ENCODE measurements around the gene MARK2. TPM values are rescaled to one million over a fixed set of nuclear protein-coding genes. Genes with fewer than 3 reads are reported as not detected.

The MARK2 gene
- total and polyA plus RNA-seq, 10 of the 15 experiments (the other 5 are each of a cell fraction or from before 2014, with no cell fraction given), result 0.19 to 29.5 (median 13.2) TPM

DNA sequence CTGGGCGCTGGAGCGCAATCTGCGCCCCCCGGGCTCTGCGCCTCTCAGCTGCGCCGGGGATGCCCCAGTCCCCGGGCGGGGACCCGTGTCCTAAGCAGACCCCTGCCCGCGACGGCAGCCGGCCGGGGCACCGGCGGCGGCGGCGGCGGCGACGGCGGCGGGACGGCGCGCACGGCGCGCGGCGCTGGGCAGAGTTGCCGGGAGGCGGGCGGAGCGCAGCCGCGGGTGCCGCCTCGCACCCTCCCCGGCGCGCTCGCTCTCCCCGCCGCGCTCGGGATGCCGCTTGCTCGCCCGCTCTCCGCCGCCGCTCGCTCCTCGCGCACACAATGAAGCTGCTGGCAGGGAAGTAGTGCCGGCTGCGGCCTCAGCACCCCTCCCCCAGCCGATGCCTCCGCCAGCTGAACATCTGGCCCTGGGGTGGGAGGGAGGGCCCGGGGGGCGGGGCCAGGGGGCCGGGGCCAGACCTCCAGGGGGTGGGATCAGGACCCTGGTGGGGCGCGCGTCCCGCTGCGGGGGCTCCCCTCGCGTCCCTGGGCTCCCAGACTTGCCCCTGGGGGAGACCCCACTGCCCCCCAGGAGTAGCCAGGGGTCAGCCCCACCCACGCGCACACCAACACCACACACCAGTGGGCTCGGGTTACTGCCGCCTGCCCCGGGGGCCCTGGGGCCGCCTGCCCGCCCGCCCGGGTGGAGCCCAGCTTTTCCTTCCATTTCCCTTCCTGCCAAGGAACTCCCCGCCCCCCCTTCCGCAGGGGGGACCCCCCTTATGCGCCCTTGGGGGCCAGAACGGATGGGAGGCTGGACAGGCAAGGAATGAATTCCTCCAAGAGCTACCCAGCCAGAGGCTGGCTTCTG lies 78.2 kb downstream of the MARK2 start, which contains the start of gene RCOR2:
Gene RCOR2 (minus strand): TSS at position 328 of the 855 bp plus-strand sequence. CDS start 708 bp downstream, outside the sequence.
- Histone ChIP-seq H3K27me3 (replicated peaks in 1 of 2; ENCODE audit: control insufficient read depth in 2 of 2, insufficient read depth in 2 of 2, low read length in 1 of 2) (peaks cover 0 to 3% of the 10 kb centered on the region in 2 experiments; a peak in 3 of 4 replicates), H3K36me3 (ENCODE audit: control insufficient read depth in 2 of 2, insufficient read depth in 2 of 2, low read length in 1 of 2) (no peaks in the 10 kb centered on the region), H4K20me1 (ENCODE audit: control insufficient read depth, insufficient read depth) (no peaks in the 10 kb centered on the region), H2AFZ (ENCODE audit: control insufficient read depth, low read depth, low read length) (peak within 1 kb of the TSS; percentile 69), H3K79me2 (ENCODE audit: control insufficient read depth, insufficient read depth, low read length) (no peaks in the 10 kb centered on the region), H3K27ac (ENCODE audit: control insufficient read depth, insufficient read depth) (no peak within 1 kb of the TSS), H3K9me3 (replicated peaks; ENCODE audit: control insufficient read depth, insufficient read depth, low read length) (no peaks in the 10 kb centered on the region), H3K4me3 (peak within 1 kb of the TSS; percentile 59), H3K9ac (ENCODE audit: control insufficient read depth, insufficient read depth, low read length) (0 out of 2 replicates have a peak within 1 kb of the TSS, but pooled peaks have one; percentile 35), H3K4me2 (ENCODE audit: control insufficient read depth, insufficient read depth) (peak within 1 kb of the TSS; percentile 93), H3K4me1 (ENCODE audit: control insufficient read depth, insufficient read depth, low read length) (peaks cover 10% of the 10 kb centered on the region)
- BruUV-seq (replicated peaks), result no TSS peak
- ChIA-PET CTCF (interaction anchor here (0.6 to 3.1 kb wide), 7 partner anchors 11 to 1947 kb away, joined by 3 to 17 read pairs (median 4); no protein-coding TSS in a partner anchor), POLR2A (interaction anchor here (1.1 to 1.5 kb wide), 2 partner anchors 28 to 79 kb away, joined by 4 read pairs; no protein-coding TSS in a partner anchor), SMC1A (ENCODE audit: uncharacterized antibody, unreplicated experiment) (interaction anchor here (0.8 to 1.5 kb wide), 3 partner anchors 29 to 79 kb away, joined by 3 to 4 read pairs (median 3); partner anchors contain the start of gene MARK2), RAD21 (ENCODE audit: unreplicated experiment) (interaction anchor here (0.9 to 1.0 kb wide), 2 partner anchors 44 to 78 kb away, joined by 3 read pairs; partner anchors contain the start of gene MARK2)
- 4% methylated on average over 13 of the region's 85 CpGs for WGBS (ENCODE audit: insufficient coverage, insufficient replicate concordance, low lambda C conversion rate, missing lambda C conversion rate)
- DNase-seq (ENCODE audit: low read depth, low spot score) (no peak), ATAC-seq (peak; percentile 53), FAIRE-seq (no peak)
- no peak for TF ChIP-seq JUNB (IDR thresholded peaks at IDR 0.05)
- TF ChIP-seq TCF12 (IDR thresholded peaks at IDR 0.05; ENCODE audit: low read depth, low read length), result peak; percentile 77; the same call in 1 of the 2 replicates
- TF ChIP-seq ZNF24 (IDR thresholded peaks at IDR 0.05), result 0 out of 2 replicates have a peak, but pooled peaks have one; percentile 14
- TF ChIP-seq NR2F1 (conservative IDR thresholded peaks at IDR 0.05), result 0 out of 2 replicates have a peak, but pooled peaks have one; percentile 4
- no peak for TF ChIP-seq ZNF384 (IDR thresholded peaks at IDR 0.05; ENCODE audit: borderline replicate concordance, low read depth, low read length)
- TF ChIP-seq IKZF1 (conservative IDR thresholded peaks at IDR 0.05), result peak; percentile 51; the same call in 1 of the 2 replicates
- TF ChIP-seq RAD51 (IDR thresholded peaks at IDR 0.05), result no peak
- peak; percentile 79; the same call in 1 of the 2 replicates for TF ChIP-seq TCF3 (IDR thresholded peaks at IDR 0.05; ENCODE audit: borderline replicate concordance, insufficient read depth, low read depth, low read length)
- 0 out of 2 replicates have a peak, but pooled peaks have one; percentile 21 for TF ChIP-seq YY1 (IDR thresholded peaks at IDR 0.05; ENCODE audit: low read depth, low read length)
- peak; percentile 93 for TF ChIP-seq CHD2 (IDR thresholded peaks at IDR 0.05; ENCODE audit: borderline replicate concordance, low read depth, low read length)
- peak; percentile 56; the same call in 1 of the 2 replicates for TF ChIP-seq POLR2A (IDR thresholded peaks at IDR 0.05; ENCODE audit: low read depth, low read length)
- peak; percentile 8 to 53; a peak in 1 of 4 replicates for TF ChIP-seq BHLHE40 (IDR thresholded peaks at IDR 0.05; ENCODE audit: borderline replicate concordance in 1 of 2, low read depth in 2 of 2, low read length in 1 of 2)
- 0 out of 2 replicates have a peak, but pooled peaks have one; percentile 36 for TF ChIP-seq TARDBP (IDR thresholded peaks at IDR 0.05; ENCODE audit: borderline replicate concordance)
- TF ChIP-seq TAF1 (IDR thresholded peaks at IDR 0.05; ENCODE audit: borderline replicate concordance, low read depth, low read length), result peak; percentile 31; the same call in 1 of the 2 replicates
- in situ Hi-C loops (cut with MboI) (no loop called here), intact Hi-C loops (cut with micrococcal nuclease; ENCODE audit: unreplicated experiment) (no loop called here)

Data from GM12878 (cell line).